AG04450 (cell line): Measurements from ENCODE around the gene KCNMA1. TPM values are rescaled to one million over a fixed set of nuclear protein-coding genes. Genes with fewer than 3 reads are reported as not detected.

Experiments used
- CTCF ChIA-PET: fragments of 300-600, 350-600 bp; formaldehyde crosslinking; extraction: SDS; loops from one replicate; lab custom pipeline; 2022; ENCODE audit warnings: antibody characterized with exemption, inconsistent platforms; lab: Charles Lee
- POLR2A ChIA-PET: fragments of 350-600 bp; formaldehyde crosslinking; extraction: SDS; loops from one replicate; lab custom pipeline; 2021; ENCODE audit warnings: antibody characterized with exemption, inconsistent platforms; lab: Yijun Ruan, JAX
- DNase-seq: peaks from one replicate; pipeline ENCODE4 v3.0.0-alpha.2; 2011; ENCODE audit warnings: low read depth, low spot score
- H3K27ac ChIP-seq: one replicate; pipeline ENCODE4 v1.5.1; 2012; ENCODE audit warnings: low read depth, low read length, control low read depth
- H3K27me3 ChIP-seq: one replicate; pipeline ENCODE4 v1.6.0; 2012; ENCODE audit warnings: low read length; ENCODE audit not compliant: control insufficient read depth, insufficient read depth
- H3K4me3 ChIP-seq: 2 replicates; pipeline ENCODE4 v1.5.1; 2011; ENCODE audit warnings: mild to moderate bottlenecking, low read depth, low read length, control low read depth
- H3K9me3 ChIP-seq: 2 replicates; pipeline ENCODE4 v1.5.1; 2012; ENCODE audit warnings: low read length; ENCODE audit not compliant: control insufficient read depth, insufficient read depth
- polyA plus RNA-seq: library from polyadenylated mRNA; depleted of rRNA; stranded (reverse); fragments of >200 nt; gene quantifications from 2 replicates; pipeline ENCODE4 v1.2.3, GENCODE V29; 2011
- TF ChIP-seq, protein P1 (sequence below): IDR thresholded peaks from 2 replicates; pipeline ENCODE4 v1.5.1; 2011; ENCODE audit warnings: low read depth, low read length, control low read depth, inconsistent platforms

Gene KCNMA1
- polyA plus RNA-seq, 1 experiment: 58.8 TPM

DNA sequence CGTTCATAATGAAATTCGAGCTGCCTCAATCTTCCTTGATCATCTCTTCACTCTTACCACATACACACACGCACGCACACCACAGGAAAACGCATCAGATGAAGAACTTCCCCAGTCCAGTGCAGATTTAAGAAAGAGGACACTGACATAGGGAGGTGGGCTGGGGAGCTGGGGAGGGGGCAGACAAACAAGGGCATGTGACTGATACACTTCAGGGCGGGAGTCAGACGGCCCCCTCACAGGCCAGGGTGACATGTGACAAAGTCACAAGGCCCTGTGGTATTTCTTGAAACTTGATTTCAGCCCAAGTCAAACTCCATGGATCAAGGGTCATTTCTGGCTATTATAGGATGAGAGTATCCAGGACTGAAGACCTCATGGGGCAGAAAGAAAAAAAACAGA lies 82.6 kb downstream of the KCNMA1 start:
- POLR2A ChIA-PET: interaction anchor here (0.9 kb wide), 1 partner anchor 10 kb away, joined by 3 read pairs; no protein-coding TSS in a partner anchor
- no peak for DNase-seq
- CTCF ChIA-PET: interaction anchor here (1.1 kb wide), 1 partner anchor 157 kb away, joined by 3 read pairs; no protein-coding TSS in a partner anchor
- Histone ChIP-seq H3K9me3 (no peaks in the 10 kb centered on the region), H3K27me3 (no peaks in the 10 kb centered on the region), H3K4me3 (no peak overlapping the region), H3K27ac (peak overlapping the region; percentile 21)
- TF ChIP-seq, protein P1, sequence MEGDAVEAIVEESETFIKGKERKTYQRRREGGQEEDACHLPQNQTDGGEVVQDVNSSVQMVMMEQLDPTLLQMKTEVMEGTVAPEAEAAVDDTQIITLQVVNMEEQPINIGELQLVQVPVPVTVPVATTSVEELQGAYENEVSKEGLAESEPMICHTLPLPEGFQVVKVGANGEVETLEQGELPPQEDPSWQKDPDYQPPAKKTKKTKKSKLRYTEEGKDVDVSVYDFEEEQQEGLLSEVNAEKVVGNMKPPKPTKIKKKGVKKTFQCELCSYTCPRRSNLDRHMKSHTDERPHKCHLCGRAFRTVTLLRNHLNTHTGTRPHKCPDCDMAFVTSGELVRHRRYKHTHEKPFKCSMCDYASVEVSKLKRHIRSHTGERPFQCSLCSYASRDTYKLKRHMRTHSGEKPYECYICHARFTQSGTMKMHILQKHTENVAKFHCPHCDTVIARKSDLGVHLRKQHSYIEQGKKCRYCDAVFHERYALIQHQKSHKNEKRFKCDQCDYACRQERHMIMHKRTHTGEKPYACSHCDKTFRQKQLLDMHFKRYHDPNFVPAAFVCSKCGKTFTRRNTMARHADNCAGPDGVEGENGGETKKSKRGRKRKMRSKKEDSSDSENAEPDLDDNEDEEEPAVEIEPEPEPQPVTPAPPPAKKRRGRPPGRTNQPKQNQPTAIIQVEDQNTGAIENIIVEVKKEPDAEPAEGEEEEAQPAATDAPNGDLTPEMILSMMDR: no peak

DNA sequence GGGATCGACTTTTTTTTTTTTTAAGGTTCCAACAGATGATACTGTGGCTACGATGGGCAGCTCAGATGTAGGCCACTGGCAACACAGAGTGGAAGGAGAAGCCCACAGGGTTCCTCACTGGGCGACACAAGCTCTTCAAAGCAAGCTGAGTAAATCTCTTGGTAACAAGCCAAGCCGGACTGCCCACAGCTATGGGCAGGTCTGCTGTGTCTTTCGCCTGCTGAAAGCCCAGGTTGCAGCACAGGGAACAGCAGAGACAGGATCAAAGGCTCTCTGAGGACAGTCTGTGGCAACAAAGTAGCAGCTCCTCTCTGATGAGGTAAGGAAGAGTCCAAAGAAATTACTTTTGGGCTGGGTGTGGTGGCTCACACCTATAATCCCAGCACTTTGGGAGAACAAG lies 83.6 kb downstream of the KCNMA1 start:
- Histone ChIP-seq H3K27ac (no peak overlapping the region), H3K27me3 (no peaks in the 10 kb centered on the region), H3K4me3 (no peak overlapping the region), H3K9me3 (no peaks in the 10 kb centered on the region)
- CTCF ChIA-PET: interaction anchor here (1.1 kb wide), 1 partner anchor 158 kb away, joined by 4 read pairs; no protein-coding TSS in a partner anchor
- TF ChIP-seq, protein P1: no peak
- no peak for DNase-seq
- POLR2A ChIA-PET: no interaction called here

DNA sequence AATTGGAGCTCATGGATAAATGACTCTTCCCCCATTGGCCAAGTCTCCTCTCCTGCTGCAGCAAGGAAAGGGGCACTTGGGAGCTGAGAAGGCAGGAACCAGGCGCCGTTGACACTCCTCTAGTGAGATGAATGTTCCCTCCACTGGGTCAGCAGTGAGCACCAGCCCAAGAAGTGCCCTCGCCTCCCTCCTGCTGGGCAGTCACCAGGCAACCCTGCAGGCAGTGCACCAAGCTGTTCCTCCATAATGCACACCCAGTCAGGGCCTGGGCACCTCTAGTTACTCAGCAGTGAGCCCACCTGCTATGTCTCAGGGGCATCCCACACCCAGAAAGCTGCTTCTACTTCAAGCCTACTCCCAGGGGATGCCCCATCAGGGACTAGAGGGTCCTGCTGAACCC lies 84.3 kb downstream of the KCNMA1 start:
- Histone ChIP-seq H3K9me3 (no peaks in the 10 kb centered on the region), H3K27ac (no peak overlapping the region), H3K27me3 (no peaks in the 10 kb centered on the region), H3K4me3 (no peak overlapping the region)
- DNase-seq: no peak
- ChIA-PET POLR2A (no interaction called here), CTCF (interaction anchor here (0.7 to 1.2 kb wide), 3 partner anchors 90 to 387 kb away, joined by 3 to 4 read pairs (median 4); no protein-coding TSS in a partner anchor)
- TF ChIP-seq, protein P1: no peak

- ChIA-PET CTCF (no interaction called here), POLR2A (no interaction called here)
- no peaks in the 10 kb centered on the region for H3K27me3 ChIP-seq
- no peak overlapping the region for H3K27ac ChIP-seq
- no peaks in the 10 kb centered on the region for H3K9me3 ChIP-seq
- DNase-seq: no peak
- H3K4me3 ChIP-seq: no peak overlapping the region
- TF ChIP-seq, protein P1: no peak
Observed at GRCh38 chr10:77552252-77552651, 85.4 kb downstream of the KCNMA1 start.

GRCh38 chr10:77550378-77550777 lies 87.2 kb downstream of the KCNMA1 start:
- CTCF ChIA-PET: interaction anchor here (0.6 kb wide), 1 partner anchor 386 kb away, joined by 4 read pairs; no protein-coding TSS in a partner anchor
- Histone ChIP-seq H3K9me3 (no peaks in the 10 kb centered on the region), H3K4me3 (no peak overlapping the region), H3K27ac (no peak overlapping the region), H3K27me3 (no peaks in the 10 kb centered on the region)
- TF ChIP-seq, protein P1: no peak
- no peak for DNase-seq
- POLR2A ChIA-PET: no interaction called here
